ENCODE results near the gene CASKIN2.

The CASKIN2 gene

DNA sequence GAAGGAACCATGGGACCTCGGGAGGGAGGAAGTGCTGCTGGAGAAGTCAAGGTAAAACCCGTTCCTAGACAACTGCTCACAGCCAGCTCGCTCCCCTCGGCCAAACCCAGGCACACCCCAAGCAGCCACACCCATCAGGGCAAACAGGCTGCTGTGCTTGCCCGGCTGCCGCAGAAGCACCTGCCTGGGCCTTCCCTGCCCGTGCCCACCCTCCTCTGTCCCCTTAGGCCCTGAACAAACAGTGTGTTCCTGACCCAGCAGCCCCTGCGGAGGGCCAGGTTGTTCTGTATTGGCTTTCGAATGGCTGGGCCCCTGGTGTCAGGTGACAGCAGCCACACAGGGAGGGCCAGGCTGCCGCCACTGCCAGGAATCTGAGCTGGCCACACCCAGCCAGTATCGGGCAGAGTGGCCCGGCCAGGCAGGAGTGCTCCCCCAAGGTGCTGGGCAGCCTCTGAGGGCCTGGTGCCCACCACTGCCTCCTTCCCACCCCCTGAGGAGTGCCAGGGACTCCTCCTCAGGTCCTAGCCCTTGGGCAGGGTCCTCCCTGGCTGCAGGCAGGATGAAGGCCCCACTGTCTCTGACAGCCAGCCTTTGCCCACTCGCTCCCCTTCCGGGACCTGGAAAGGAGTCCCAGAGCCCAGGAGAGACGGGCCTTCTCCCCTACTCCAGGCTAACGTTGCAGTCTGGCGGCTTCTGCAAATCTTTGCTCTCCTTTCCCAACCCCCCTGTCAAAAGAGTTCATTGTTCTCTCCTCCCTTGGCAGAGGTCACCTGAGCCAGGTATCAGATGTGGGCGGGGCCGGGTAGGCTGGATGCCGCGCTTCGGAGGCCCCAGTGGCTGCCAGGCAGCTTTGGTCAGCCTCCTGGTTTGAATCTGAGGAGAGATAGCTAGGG lies 34.2 kb upstream of the CASKIN2 start:
- no peaks in the 10 kb centered on the region for H3K9me3 ChIP-seq (ENCODE audit: severe bottlenecking)
- TF ChIP-seq, protein P1, sequence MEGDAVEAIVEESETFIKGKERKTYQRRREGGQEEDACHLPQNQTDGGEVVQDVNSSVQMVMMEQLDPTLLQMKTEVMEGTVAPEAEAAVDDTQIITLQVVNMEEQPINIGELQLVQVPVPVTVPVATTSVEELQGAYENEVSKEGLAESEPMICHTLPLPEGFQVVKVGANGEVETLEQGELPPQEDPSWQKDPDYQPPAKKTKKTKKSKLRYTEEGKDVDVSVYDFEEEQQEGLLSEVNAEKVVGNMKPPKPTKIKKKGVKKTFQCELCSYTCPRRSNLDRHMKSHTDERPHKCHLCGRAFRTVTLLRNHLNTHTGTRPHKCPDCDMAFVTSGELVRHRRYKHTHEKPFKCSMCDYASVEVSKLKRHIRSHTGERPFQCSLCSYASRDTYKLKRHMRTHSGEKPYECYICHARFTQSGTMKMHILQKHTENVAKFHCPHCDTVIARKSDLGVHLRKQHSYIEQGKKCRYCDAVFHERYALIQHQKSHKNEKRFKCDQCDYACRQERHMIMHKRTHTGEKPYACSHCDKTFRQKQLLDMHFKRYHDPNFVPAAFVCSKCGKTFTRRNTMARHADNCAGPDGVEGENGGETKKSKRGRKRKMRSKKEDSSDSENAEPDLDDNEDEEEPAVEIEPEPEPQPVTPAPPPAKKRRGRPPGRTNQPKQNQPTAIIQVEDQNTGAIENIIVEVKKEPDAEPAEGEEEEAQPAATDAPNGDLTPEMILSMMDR (IDR thresholded peaks at IDR 0.05; ENCODE audit: low read depth, low read length), result no peak
- no peaks in the 10 kb centered on the region for H3K27me3 ChIP-seq (ENCODE audit: insufficient read depth, low read depth, severe bottlenecking)
- no peak overlapping the region for H3K4me3 ChIP-seq (ENCODE audit: low read depth, low read length)
- DNase-seq, result peak; percentile 9
- no peak overlapping the region for H3K27ac ChIP-seq
- H3K36me3 ChIP-seq, result peaks cover 91% of the 10 kb centered on the region

DNA sequence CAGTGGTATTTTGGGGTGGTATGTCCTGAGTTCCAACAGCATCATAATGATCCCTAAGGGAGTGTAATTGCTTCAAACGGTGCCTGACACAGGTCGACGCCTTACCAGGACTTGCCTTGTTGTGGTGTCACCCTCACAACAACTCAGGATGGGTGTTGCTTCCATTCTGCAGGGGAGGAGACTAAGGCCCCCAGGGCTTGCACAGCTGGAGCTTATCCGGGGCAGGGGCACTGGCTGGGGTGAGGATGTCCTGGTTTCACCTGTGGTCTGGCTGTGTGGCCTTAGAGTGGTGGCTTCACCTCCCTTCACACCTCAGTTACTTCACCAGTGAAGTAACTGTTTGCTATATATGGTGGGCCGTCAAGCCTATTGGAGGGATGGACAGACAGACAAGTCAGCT lies 33.5 kb upstream of the CASKIN2 start:
- Histone ChIP-seq H3K27me3 (ENCODE audit: insufficient read depth, low read depth, severe bottlenecking) (no peaks in the 10 kb centered on the region), H3K4me3 (ENCODE audit: low read depth, low read length) (no peak overlapping the region), H3K27ac (no peak overlapping the region), H3K9me3 (ENCODE audit: severe bottlenecking) (no peaks in the 10 kb centered on the region), H3K36me3 (peaks cover 91% of the 10 kb centered on the region)
- TF ChIP-seq, protein P1 (IDR thresholded peaks at IDR 0.05; ENCODE audit: low read depth, low read length), result no peak
- peak; percentile 12 for DNase-seq

DNA sequence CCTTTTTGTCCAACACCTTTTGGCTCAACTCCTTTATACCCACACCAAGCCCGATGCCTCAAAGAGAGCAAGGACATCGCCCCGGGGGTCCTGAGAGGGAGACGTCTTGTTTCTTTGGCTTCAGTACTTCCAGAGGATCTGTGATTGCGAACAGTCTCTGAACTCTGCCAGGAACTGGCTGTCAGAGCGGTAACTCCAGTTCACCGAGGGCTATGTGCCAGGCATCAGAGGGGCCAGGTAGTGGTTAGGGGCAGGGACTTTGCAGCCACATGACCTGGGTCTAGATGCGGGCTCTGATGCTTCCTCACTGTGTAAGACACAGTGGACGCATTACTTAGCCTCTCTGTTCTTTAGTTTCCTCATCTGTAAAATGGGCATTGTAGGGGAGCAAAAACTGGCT lies 31.8 kb upstream of the CASKIN2 start:
- Histone ChIP-seq H3K9me3 (ENCODE audit: severe bottlenecking) (no peaks in the 10 kb centered on the region), H3K27me3 (ENCODE audit: insufficient read depth, low read depth, severe bottlenecking) (no peaks in the 10 kb centered on the region), H3K27ac (no peak overlapping the region), H3K36me3 (peaks cover 84% of the 10 kb centered on the region), H3K4me3 (ENCODE audit: low read depth, low read length) (no peak overlapping the region)
- no peak for DNase-seq
- TF ChIP-seq, protein P1 (IDR thresholded peaks at IDR 0.05; ENCODE audit: low read depth, low read length), result no peak

DNA sequence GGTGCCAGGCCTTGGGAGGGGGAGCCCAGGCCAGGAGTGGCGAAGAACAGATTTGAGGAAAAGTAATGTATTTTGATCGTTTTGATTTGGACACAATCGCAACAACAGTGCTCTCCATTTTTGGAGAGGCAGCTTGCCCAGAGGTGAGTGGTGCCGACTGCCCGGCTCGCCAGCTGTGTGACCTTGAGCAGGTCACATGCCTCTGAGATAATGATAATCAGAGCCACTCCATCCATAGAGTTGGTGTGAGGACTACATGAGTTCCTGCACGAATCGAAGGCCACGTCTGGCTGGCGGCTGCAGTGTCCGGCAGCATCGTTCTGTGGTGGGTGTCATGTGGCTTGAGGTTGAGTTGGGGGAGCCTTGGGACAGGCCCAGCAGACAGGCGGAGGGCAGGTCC lies 30.8 kb upstream of the CASKIN2 start:
- DNase-seq, result no peak
- Histone ChIP-seq H3K9me3 (ENCODE audit: severe bottlenecking) (no peaks in the 10 kb centered on the region), H3K27ac (no peak overlapping the region)

DNA sequence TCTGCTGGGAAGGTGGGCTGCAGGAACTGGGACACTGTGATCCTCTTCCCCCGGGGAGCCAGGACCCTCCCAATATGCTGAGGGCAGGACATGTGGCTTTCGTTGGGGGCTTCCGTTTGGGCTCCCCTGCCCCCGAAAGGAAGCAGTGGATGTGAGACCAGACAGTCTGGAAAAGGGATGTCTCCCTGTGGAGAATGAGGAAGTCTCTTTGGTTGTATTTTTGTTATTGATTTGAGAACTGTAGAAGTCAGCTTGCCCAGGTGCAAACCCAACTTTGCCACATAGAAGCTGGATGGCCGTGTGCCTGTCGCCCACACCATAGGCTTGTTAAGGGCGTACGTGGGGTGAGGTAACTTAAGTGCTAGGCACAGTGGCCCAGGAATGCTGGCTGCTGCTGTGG lies 28.9 kb upstream of the CASKIN2 start:
- DNase-seq, result no peak
- H3K9me3 ChIP-seq (ENCODE audit: severe bottlenecking), result no peaks in the 10 kb centered on the region
- H3K4me3 ChIP-seq (ENCODE audit: low read depth, low read length), result no peak overlapping the region
- no peaks in the 10 kb centered on the region for H3K27me3 ChIP-seq (ENCODE audit: insufficient read depth, low read depth, severe bottlenecking)
- TF ChIP-seq, protein P1 (IDR thresholded peaks at IDR 0.05; ENCODE audit: low read depth, low read length), result no peak
- peak overlapping the region; percentile 17; the same call in 1 of the 2 replicates for H3K27ac ChIP-seq
- H3K36me3 ChIP-seq, result peaks cover 77% of the 10 kb centered on the region

More for the DNA sequence above, 30.8 kb upstream of the CASKIN2 start:
- H3K36me3 ChIP-seq, result peaks cover 75% of the 10 kb centered on the region
- no peak overlapping the region for H3K4me3 ChIP-seq (ENCODE audit: low read depth, low read length)
- TF ChIP-seq, protein P1 (IDR thresholded peaks at IDR 0.05; ENCODE audit: low read depth, low read length), result no peak
- H3K27me3 ChIP-seq (ENCODE audit: insufficient read depth, low read depth, severe bottlenecking), result no peaks in the 10 kb centered on the region
